Neural cell (in vitro differentiated cells): ENCODE measurements around the gene KMT2D.

Source experiments
- EP300 ChIP-seq: fragments of 450-650 bp; conservative IDR thresholded peaks from 2 replicates; pipeline ENCODE4 v1.6.1; 2014; ENCODE audit warnings: antibody characterized with exemption, mild to moderate bottlenecking, moderate library complexity; ENCODE audit not compliant: poor library complexity, severe bottlenecking
- EZH2 ChIP-seq: fragments of 200-600, 300-800 bp; shearing (Covaris generic), sonication (generic); IDR thresholded peaks from 2 replicates; pipeline ENCODE4 v1.6.1; 2014; ENCODE audit warnings: antibody characterized with exemption, low read length, borderline replicate concordance, mild to moderate bottlenecking; ENCODE audit not compliant: insufficient read depth, poor library complexity, severe bottlenecking
- TF ChIP-seq, protein P1 (sequence below): IDR thresholded peaks from 2 replicates; pipeline ENCODE4 v1.6.1; 2012; ENCODE audit warnings: borderline replicate concordance

DNA sequence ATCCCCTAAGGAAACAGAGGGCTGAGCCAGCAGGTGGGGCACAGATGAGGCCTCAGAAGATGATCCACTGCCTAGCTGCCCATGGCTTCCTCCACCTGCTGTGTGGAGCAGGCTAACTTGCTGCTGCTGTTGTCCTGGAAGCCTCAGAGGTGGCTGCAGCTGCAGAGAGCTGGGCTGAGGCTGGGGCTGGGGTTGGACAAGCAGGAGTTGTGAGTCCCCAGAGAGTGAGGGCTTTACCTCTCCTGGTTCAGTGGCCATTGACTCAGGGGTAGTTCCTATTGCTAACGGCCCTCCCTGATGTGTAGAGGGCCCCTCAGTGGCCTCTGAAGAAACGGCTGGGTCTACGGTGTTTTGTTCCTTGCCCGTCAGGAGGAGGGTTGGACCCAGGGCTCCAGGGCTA is 28.3 kb downstream of the KMT2D start:
- TF ChIP-seq EZH2 (no peak), EP300 (no peak)
- TF ChIP-seq, protein P1, sequence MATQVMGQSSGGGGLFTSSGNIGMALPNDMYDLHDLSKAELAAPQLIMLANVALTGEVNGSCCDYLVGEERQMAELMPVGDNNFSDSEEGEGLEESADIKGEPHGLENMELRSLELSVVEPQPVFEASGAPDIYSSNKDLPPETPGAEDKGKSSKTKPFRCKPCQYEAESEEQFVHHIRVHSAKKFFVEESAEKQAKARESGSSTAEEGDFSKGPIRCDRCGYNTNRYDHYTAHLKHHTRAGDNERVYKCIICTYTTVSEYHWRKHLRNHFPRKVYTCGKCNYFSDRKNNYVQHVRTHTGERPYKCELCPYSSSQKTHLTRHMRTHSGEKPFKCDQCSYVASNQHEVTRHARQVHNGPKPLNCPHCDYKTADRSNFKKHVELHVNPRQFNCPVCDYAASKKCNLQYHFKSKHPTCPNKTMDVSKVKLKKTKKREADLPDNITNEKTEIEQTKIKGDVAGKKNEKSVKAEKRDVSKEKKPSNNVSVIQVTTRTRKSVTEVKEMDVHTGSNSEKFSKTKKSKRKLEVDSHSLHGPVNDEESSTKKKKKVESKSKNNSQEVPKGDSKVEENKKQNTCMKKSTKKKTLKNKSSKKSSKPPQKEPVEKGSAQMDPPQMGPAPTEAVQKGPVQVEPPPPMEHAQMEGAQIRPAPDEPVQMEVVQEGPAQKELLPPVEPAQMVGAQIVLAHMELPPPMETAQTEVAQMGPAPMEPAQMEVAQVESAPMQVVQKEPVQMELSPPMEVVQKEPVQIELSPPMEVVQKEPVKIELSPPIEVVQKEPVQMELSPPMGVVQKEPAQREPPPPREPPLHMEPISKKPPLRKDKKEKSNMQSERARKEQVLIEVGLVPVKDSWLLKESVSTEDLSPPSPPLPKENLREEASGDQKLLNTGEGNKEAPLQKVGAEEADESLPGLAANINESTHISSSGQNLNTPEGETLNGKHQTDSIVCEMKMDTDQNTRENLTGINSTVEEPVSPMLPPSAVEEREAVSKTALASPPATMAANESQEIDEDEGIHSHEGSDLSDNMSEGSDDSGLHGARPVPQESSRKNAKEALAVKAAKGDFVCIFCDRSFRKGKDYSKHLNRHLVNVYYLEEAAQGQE, result no peak
